Trophoblast cell (in vitro differentiated cells and primary cell): ENCODE results near the gene SPAG9.
"Not testable (repeated sequence)": the region's sequence is repeated elsewhere in the genome, so short reads cannot be mapped to it uniquely, and the experiment has no call there.

ENCODE experiments used
- DNase-seq, 2 donors: peaks; one replicate each; pipeline ENCODE4 v3.0.0-alpha.2; 2016
- H2AFZ ChIP-seq: 2 replicates; pipeline ENCODE4 v1.6.1; 2013; ENCODE audit warnings: low read length, moderate library complexity, mild to moderate bottlenecking; ENCODE audit not compliant: insufficient read depth, poor library complexity
- H2AK5ac ChIP-seq: 2 replicates; pipeline ENCODE4 v1.6.1; 2013; ENCODE audit warnings: mild to moderate bottlenecking, low read length
- H2BK120ac ChIP-seq: 2 replicates; pipeline ENCODE4 v1.6.1; 2013; ENCODE audit warnings: low read length, mild to moderate bottlenecking, moderate library complexity; ENCODE audit not compliant: insufficient read depth, poor library complexity
- H2BK12ac ChIP-seq: 2 replicates; pipeline ENCODE4 v1.6.1; 2013; ENCODE audit warnings: mild to moderate bottlenecking, low read length, moderate library complexity
- H2BK5ac ChIP-seq: 2 replicates; pipeline ENCODE4 v1.6.1; 2013; ENCODE audit warnings: low read length, low read depth, moderate library complexity, mild to moderate bottlenecking; ENCODE audit not compliant: poor library complexity
- H3K14ac ChIP-seq: 2 replicates; pipeline ENCODE4 v1.6.1; 2013; ENCODE audit warnings: mild to moderate bottlenecking, low read length
- H3K18ac ChIP-seq: 2 replicates; pipeline ENCODE4 v1.6.1; 2013; ENCODE audit warnings: mild to moderate bottlenecking, low read length
- H3K23ac ChIP-seq: 2 replicates; pipeline ENCODE4 v1.6.1; 2013; ENCODE audit warnings: low read length
- H3K27ac ChIP-seq: 2 replicates; pipeline ENCODE4 v1.5.1; 2013; ENCODE audit warnings: low read depth, mild to moderate bottlenecking, inconsistent platforms, low read length, moderate library complexity
- H3K27me3 ChIP-seq: 2 replicates; pipeline ENCODE4 v1.6.1; 2013; ENCODE audit warnings: inconsistent platforms, mild to moderate bottlenecking, low read length, moderate library complexity; ENCODE audit not compliant: insufficient read depth
- H3K36me3 ChIP-seq, 2 experiments: 1 replicate in 1 of 2; 2 replicates in 1 of 2; pipeline ENCODE4 v1.6.1; 2013; ENCODE audit warnings: low read length in 2 of 2, mild to moderate bottlenecking in 2 of 2, moderate library complexity in 1 of 2; ENCODE audit not compliant: insufficient read depth in 2 of 2, control insufficient read depth in 1 of 2
- H3K4ac ChIP-seq: 2 replicates; pipeline ENCODE4 v1.6.1; 2013; ENCODE audit warnings: low read depth, mild to moderate bottlenecking, low read length, moderate library complexity
- H3K4me1 ChIP-seq, 2 experiments: 1 replicate in 1 of 2; 2 replicates in 1 of 2; pipeline ENCODE4 v1.6.1; 2013; ENCODE audit warnings: low read length in 2 of 2, mild to moderate bottlenecking in 2 of 2, moderate library complexity in 1 of 2; ENCODE audit not compliant: insufficient read depth in 2 of 2, control insufficient read depth in 1 of 2
- H3K4me2 ChIP-seq: 2 replicates; pipeline ENCODE4 v1.6.1; 2013; ENCODE audit warnings: inconsistent platforms, mild to moderate bottlenecking, low read length, moderate library complexity
- H3K4me3 ChIP-seq: 2 replicates; pipeline ENCODE4 v1.5.1; 2013; ENCODE audit warnings: mild to moderate bottlenecking, low read depth, low read length, inconsistent platforms
- H3K79me1 ChIP-seq: one replicate; pipeline ENCODE4 v1.6.1; 2013; ENCODE audit warnings: low read length
- H3K79me2 ChIP-seq: 2 replicates; pipeline ENCODE4 v1.6.1; 2013; ENCODE audit warnings: low read length, mild to moderate bottlenecking; ENCODE audit not compliant: control insufficient read depth, insufficient read depth, poor library complexity
- H3K9ac ChIP-seq: 2 replicates; pipeline ENCODE4 v1.6.1; 2013; ENCODE audit warnings: mild to moderate bottlenecking, low read length
- H3K9me3 ChIP-seq: 2 replicates; pipeline ENCODE4 v1.6.1; 2013; ENCODE audit warnings: low read depth, mild to moderate bottlenecking, control low read depth, inconsistent platforms, low read length; ENCODE audit not compliant: insufficient read depth
- H4K12ac ChIP-seq: 2 replicates; pipeline ENCODE4 v1.6.1; 2013; ENCODE audit warnings: low read depth, mild to moderate bottlenecking, low read length, moderate library complexity
- H4K8ac ChIP-seq: 2 replicates; pipeline ENCODE4 v1.6.1; 2013; ENCODE audit warnings: low read depth, mild to moderate bottlenecking, low read length, moderate library complexity
- H4K91ac ChIP-seq: one replicate; pipeline ENCODE4 v1.6.1; 2013; ENCODE audit warnings: low read depth, mild to moderate bottlenecking, low read length, moderate library complexity
- WGBS: extraction: QIAGEN DNeasy Blood & Tissue Kit; methylation state at CpG from one replicate; pipeline ENCODE4 v1.1.7; 2013; ENCODE audit warnings: missing lambda C conversion rate; ENCODE audit not compliant: insufficient read length, insufficient coverage; ENCODE audit errors: extremely low coverage; 5-methylcytosine and 5-hydroxymethylcytosine counted together

SPAG9 gene

DNA sequence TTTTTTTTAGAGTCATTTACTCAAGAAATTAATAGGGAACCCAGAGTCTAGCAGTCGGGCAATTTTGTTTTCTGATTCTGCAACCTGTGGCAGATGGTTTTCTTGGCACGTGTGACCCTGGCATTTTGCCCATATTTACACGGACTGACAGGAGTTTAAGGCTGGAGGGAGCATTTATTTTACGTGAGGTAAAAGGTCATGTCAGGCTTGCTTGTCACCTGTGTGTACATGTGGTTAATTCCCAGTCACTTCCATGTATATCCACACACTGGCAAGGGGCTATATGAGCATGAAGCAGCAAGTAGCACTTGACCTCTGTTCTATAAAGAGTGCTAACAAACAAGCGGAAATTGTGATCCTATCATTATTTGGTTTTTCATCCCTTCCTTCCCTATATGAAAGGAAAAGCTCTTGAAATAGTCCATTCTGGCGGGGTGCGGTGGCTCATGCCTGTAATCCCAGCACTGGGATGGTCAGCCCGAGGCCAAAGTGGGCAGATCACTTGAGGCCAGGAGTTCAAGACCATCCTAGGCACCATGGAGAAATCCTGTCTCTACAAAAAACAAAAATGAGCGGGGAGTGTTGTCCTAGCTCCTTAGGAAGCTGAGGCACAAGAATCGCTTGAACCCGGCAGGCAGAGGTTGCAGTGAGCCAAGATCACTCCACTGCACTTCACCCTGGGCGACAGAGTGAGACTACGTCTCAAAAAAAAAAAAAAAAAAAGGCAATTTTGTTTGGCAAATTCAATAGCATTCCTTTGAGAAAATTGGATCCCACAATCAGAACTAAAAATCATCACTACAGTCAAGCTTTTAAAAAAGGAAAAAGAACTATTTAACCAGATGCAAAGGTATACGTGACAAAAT lies 2.1 kb downstream of the SPAG9 start:
- H4K91ac ChIP-seq: no peak overlapping the region
- H3K4ac ChIP-seq: peak overlapping the region; percentile 63
- H4K8ac ChIP-seq: no peak overlapping the region
- H2BK120ac ChIP-seq: no peak overlapping the region
- H3K9ac ChIP-seq: no peak overlapping the region
- H3K4me3 ChIP-seq: no peak overlapping the region
- peak overlapping the region; percentile 33 for H3K4me2 ChIP-seq
- H3K23ac ChIP-seq: no peak overlapping the region
- H2AK5ac ChIP-seq: no peak overlapping the region
- H3K27ac ChIP-seq: no peak overlapping the region
- no peaks in the 10 kb centered on the region for H3K9me3 ChIP-seq
- H3K18ac ChIP-seq: no peak overlapping the region
- no peak overlapping the region for H3K14ac ChIP-seq
- H3K27me3 ChIP-seq: no peaks in the 10 kb centered on the region
- peaks cover 17% of the 10 kb centered on the region for H3K79me2 ChIP-seq
- no peak overlapping the region for H2BK5ac ChIP-seq
- H4K12ac ChIP-seq: no peak overlapping the region
- no peaks in the 10 kb centered on the region for H3K36me3 ChIP-seq
- H3K79me1 ChIP-seq: peaks cover 15% of the 10 kb centered on the region
- WGBS: no CpG with 5 or more reads among the region's 14 CpGs
- no peak overlapping the region for H2AFZ ChIP-seq
- H2BK12ac ChIP-seq: no peak overlapping the region
- peaks cover 3 to 12% of the 10 kb centered on the region in 2 experiments for H3K4me1 ChIP-seq
- DNase-seq: no peak

DNA sequence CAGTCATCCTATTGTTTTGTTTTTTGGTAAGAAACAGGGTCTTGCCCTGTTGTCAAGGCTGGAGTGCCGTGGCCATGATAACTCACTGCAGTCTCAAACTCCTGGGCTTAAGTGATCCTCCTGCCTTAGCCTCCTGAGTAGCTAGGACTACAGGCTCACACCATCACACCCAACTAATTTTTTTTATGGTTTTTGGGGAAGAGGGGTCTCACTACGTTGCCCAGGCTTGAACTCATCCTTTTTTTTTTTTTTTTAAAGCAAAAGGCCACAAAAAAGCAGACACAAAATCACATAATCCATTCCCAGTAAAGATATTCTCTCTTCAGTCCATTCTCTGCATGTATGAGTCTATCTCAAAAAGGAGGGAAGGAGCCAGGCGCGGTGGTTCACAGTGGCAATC lies 5.5 kb downstream of the SPAG9 start:
- H3K36me3 ChIP-seq: peaks cover 0 to 2% of the 10 kb centered on the region in 2 experiments
- WGBS: no CpG with 5 or more reads among the region's 4 CpGs

DNA sequence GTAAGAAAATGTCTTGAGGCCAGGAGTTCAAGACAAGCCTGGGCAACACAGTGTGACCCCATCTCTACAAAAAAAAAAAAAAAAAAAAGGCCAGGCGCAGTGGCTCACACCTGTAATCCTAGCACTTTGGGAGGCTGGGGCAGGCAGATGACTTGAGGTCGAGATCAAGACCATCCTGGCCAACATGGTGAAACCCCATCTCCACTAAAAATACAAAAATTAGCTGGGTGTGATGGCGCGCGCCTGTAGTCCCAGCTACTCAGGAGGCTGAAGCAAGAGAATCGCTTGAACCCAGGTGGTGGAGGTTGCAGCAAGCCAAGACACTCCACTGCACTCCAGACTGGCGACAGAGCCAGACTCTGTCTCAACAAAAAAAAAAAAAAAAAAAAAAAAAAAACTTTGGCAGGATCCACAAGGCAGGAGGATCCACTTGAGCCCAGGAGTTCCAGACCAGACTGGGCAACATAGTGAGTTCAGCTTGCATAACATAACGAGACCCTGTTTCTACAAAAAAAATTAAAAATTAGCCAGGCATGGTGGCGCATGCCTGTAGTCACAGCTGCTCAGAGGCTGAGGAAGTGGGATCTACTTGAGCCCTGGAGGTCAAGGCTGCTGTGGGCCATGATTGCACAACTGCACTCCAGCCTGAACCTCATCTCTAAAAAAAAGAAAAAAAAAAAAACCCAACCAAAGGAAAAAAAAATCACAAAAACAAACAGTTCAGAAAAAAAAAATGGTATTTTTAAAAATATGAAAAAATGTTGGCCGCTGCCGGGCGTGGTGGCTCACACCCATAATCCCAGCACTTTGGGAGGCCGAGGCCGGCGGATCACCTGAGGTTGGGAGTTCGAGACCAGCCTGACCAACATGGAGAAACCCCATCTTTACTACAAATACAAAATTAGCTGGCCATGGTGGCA lies 8.1 kb downstream of the SPAG9 start:
- not testable (repeated sequence) for H3K36me3 ChIP-seq, H3K9ac ChIP-seq, H3K27me3 ChIP-seq, H2AFZ ChIP-seq, H3K79me2 ChIP-seq, H4K91ac ChIP-seq, H3K4me1 ChIP-seq, H2BK5ac ChIP-seq, H3K79me1 ChIP-seq, H3K9me3 ChIP-seq, H3K4me3 ChIP-seq, H3K4me2 ChIP-seq, H4K12ac ChIP-seq, H4K8ac ChIP-seq, H2BK12ac ChIP-seq, H3K23ac ChIP-seq, H3K18ac ChIP-seq, H2BK120ac ChIP-seq, H3K14ac ChIP-seq, H2AK5ac ChIP-seq, H3K27ac ChIP-seq
- peak overlapping the region; percentile 17 for H3K4ac ChIP-seq
- peak; percentile 28 to 49 for DNase-seq
- no CpG with 5 or more reads among the region's 16 CpGs for WGBS

More for the DNA sequence above, 5.5 kb downstream of the SPAG9 start:
- no peak overlapping the region for H4K8ac ChIP-seq
- H3K14ac ChIP-seq: no peak overlapping the region
- no peak overlapping the region for H3K18ac ChIP-seq
- no peak overlapping the region for H3K27ac ChIP-seq
- no peak overlapping the region for H2AFZ ChIP-seq
- H3K79me2 ChIP-seq: peaks cover 14% of the 10 kb centered on the region
- H4K91ac ChIP-seq: no peak overlapping the region
- no peak overlapping the region for H3K4me3 ChIP-seq
- no peak overlapping the region for H2BK12ac ChIP-seq
- DNase-seq: no peak
- H3K9me3 ChIP-seq: no peaks in the 10 kb centered on the region
- H3K27me3 ChIP-seq: no peaks in the 10 kb centered on the region
- H2BK120ac ChIP-seq: no peak overlapping the region
- no peak overlapping the region for H3K23ac ChIP-seq
- H2AK5ac ChIP-seq: no peak overlapping the region
- no peak overlapping the region for H3K4me2 ChIP-seq
- H3K4ac ChIP-seq: no peak overlapping the region
- no peak overlapping the region for H4K12ac ChIP-seq
- H3K4me1 ChIP-seq: peaks cover 3 to 8% of the 10 kb centered on the region in 2 experiments
- no peak overlapping the region for H3K9ac ChIP-seq
- peaks cover 4% of the 10 kb centered on the region for H3K79me1 ChIP-seq
- H2BK5ac ChIP-seq: no peak overlapping the region

DNA sequence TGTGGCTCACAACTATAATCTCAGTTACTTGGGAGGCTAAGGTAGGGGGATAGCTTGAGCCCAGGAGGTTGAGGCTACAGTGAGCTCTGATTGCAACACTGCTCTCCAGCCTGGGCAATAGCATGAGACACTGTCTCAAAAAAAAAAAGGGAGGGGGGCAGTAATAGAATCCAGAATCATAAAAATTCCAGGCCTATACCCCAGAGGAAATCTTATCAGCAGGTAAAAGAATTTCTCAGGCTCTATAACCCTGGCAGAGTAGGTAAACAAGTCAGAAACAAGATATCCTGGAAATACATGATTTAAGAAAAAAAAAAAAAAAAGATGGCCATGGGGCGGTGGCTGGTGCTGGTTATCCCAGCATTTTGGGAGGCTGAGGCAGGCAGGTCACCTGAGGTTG lies 12.9 kb downstream of the SPAG9 start:
- Histone ChIP-seq H3K9ac (no peak overlapping the region), H3K23ac (no peak overlapping the region), H2BK5ac (no peak overlapping the region), H4K12ac (no peak overlapping the region), H3K79me2 (peaks cover 3% of the 10 kb centered on the region), H3K4me1 (no peaks in the 10 kb centered on the region), H2BK12ac (no peak overlapping the region), H2AFZ (no peak overlapping the region), H3K27me3 (no peaks in the 10 kb centered on the region), H3K4me2 (no peak overlapping the region), H3K27ac (no peak overlapping the region), H4K91ac (no peak overlapping the region), H3K36me3 (peaks cover 0 to 2% of the 10 kb centered on the region in 2 experiments), H3K14ac (no peak overlapping the region), H3K4ac (no peak overlapping the region), H3K9me3 (peaks cover 2% of the 10 kb centered on the region), H3K79me1 (no peaks in the 10 kb centered on the region), H3K18ac (no peak overlapping the region), H2AK5ac (no peak overlapping the region), H2BK120ac (no peak overlapping the region), H3K4me3 (no peak overlapping the region), H4K8ac (no peak overlapping the region)
- WGBS: no CpG with 5 or more reads among the region's 1 CpG
- no peak for DNase-seq
